ENCODE measurements around the gene S100A16.

DNA sequence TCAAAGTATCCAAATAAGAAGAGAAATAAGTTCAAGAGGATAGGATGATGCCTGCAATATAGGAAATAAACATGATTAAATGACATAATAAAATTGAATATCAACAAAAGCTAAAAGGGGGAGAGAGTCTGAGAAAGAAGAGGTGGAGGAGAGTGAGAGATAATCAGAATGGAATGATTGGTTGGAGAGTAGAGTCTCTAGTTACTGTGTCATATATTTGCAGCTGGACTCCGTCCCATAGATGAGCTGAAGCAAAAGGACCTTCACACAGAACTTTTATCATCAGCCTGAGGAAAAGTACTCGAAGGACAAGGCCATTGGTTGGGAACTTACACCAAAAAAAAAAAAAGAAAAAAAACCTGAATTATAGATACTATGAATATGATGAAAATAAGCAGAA is 24.5 kb downstream of the S100A16 start:
- TF ChIP-seq, protein P1, sequence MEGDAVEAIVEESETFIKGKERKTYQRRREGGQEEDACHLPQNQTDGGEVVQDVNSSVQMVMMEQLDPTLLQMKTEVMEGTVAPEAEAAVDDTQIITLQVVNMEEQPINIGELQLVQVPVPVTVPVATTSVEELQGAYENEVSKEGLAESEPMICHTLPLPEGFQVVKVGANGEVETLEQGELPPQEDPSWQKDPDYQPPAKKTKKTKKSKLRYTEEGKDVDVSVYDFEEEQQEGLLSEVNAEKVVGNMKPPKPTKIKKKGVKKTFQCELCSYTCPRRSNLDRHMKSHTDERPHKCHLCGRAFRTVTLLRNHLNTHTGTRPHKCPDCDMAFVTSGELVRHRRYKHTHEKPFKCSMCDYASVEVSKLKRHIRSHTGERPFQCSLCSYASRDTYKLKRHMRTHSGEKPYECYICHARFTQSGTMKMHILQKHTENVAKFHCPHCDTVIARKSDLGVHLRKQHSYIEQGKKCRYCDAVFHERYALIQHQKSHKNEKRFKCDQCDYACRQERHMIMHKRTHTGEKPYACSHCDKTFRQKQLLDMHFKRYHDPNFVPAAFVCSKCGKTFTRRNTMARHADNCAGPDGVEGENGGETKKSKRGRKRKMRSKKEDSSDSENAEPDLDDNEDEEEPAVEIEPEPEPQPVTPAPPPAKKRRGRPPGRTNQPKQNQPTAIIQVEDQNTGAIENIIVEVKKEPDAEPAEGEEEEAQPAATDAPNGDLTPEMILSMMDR (IDR thresholded peaks at IDR 0.05): no peak
- TF ChIP-seq POLR2A (IDR thresholded peaks at IDR 0.05) (no peak), POLR2AphosphoS5 (IDR thresholded peaks at IDR 0.05) (no peak)
